Activated gamma-delta T cell treated with Interleukin-2 at 50 U/mL for 16 hours (primary cell): ENCODE results near the gene AK6.
"Not testable (repeated sequence)": the region's sequence is repeated elsewhere in the genome, so short reads cannot be mapped to it uniquely, and the experiment has no call there.

Experiments used
- DNase-seq: peaks from one replicate; pipeline ENCODE4 v3.0.0-alpha.2; 2020

AK6 gene

DNA sequence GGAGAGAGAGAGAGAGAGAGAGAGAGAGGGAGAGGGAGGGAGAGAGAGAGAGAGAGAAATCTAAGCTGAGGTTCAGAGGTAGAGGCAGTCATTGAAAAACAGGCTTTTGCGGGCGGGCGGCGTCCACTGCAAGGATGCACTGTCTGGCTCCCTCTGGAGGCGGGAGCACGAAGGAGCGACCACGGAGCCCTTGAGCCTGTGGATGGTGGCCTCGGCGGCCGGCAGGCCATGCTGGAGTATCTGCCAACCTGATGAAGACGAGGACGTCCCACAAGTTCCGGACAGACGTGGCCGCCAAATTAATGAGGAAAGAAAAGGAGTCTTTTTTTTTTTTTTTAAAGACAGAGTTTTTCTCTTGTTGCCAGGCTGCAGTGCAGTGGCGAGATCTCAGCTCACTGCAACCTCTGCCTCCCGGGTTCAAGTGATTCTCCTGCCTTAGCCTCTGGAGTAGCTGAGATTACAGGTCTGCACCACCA lies 34.5 kb downstream of the AK6 start:
- peak; percentile 70 for DNase-seq

DNA sequence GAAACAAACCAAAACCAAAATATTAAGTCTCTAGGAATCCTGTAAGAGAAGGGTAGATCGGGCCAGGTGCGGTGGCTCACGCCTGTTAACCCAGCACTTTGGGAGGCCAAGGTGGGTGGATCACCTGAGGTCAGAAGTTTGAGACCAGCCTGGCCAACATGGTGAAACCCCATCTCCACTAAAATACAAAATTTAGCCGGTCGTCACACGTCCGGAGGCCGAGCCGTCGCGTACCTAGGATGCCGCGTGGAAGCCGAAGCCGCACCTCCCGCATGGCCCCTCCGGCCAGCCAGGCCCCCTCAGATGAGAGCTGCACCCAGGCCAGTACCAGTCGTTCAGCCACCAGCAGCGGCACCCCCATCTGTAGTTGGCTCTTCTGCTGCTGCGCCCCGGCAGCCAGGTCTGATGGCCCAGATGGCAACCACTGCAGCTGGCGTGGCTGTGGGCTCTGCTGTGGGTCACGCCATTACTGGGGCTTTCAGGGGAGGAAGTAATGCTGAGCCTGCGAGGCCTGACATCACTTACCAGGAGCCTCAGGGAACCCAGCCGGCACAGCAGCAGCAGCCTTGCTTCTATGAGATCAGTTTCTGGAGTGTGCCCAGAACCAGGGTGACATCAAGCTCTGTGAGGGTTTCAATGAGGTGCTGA lies 35.5 kb downstream of the AK6 start:
- not testable (repeated sequence) for DNase-seq

DNA sequence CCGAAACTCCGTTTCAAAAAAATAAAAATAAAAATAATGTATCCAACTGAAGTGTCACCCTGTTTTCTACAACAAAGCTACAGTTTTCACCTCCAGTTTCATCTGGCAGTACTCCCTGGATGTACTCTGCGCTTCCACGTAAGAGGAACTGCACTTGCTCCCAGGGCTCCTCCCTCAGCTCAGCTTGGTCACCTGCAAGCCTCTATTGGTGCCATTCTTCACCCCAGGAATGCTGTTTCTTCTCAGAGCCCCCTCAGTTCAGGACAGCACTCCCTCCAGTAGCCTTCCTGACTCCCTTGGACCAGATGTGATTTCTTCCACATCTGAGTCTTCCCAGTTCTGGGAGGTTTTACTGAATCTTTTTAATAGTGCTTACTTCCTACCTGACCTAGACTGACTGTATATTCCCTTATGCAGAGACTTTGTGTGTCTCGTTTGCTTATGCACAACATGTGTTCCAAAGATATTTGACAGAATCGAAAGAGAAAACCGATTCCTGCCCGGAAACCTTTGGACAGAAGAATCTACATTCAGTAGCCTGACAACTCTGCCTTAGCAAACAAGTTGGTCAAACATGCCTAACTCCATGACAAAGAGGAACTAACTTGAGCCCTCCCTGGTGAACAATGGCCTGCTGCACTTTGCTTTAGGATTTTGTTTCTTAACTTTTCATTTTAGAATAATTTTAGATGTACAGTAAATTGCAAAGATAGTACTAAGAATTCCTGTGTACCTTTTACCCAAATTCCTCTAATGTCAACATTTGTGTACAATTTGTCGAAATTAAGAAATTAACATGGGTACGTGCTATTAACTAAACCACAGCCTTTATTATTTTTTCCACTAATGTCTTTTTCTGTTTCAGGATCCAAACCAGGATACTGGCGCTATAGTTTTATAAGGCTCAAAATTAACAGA lies 37.5 kb downstream of the AK6 start:
- DNase-seq, result no peak

DNA sequence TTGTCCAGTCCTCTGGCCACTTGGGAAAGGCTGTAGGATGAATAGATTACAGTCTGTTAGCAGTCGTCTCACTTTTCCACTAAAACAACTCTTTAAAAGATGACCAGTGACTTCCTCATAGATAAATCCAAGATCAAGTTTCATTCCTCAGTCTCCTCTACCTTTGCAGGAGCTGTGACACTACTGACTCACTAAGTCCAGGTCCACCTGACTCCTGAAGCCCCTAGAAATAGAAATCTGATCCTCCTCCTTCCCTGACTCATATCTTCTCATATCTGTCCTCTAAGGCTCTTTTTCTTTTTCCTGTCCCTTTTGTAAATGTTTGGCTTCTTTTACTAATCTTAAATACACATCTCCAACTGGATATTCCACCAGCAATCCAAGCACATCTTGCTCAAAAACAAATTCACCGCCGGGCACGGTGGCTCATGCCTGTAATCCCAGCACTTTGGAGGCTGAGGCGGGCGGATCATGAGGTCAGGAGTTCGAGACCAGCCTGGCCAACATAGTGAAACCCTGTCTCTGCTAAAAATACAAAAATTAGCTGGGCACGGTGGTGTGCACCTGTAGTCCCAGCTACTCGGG lies 39.3 kb downstream of the AK6 start:
- no peak for DNase-seq

DNA sequence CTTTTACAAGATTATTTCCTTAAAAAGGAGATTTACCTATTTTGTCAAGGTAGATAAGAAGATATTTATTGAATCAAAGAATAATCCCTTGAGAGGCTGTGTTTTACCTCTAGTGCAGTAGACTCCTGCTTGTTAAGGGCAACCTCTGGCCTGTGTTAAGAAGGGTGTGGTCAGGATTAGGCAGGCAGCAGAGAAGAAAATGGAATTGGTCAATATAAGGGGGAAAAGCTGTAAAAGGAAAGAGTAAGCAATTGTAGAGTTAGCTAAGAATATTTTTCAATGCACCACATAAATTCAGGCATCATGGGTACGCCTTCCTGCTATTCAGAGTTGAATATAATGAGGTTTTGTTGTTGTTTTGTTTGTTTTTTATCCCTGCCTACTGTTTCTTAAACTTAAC lies 43.0 kb downstream of the AK6 start:
- no peak for DNase-seq

DNA sequence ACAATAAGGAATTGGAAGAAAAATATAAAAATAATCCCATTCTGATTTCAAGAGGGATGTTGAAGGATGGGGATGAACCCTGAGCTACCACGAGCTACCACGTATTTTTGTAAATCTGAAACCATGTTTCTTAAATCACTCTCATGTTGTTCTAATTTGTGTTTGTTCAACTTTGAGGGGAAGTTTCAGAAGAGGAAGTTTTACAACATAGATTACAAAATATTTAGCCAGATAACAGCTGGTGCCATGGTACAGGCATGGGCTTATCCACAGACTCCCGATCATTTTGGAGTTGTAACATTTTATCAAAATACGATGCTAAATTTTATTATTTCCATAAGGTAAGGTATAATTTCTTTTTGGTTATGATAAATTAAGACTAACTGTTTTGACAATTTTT lies 51.9 kb downstream of the AK6 start:
- no peak for DNase-seq

DNA sequence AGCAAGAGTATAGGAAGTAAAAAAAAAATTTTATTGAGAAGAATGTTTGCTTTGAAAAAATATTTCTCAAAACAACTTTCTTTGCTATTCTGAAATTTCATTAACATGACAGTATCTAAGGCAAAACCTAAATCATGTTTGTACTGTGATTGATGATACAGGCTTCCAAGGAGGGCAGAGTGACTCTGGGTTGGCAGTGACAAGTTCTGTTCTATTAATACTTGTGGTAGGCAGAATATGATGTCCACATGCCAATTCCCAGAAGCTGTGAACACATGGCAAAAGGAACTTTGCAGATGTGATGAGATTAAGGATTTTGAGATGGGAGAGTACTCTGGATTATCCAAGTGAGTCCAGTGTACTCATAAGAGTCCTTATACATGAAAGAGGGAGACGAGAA lies 53.3 kb downstream of the AK6 start:
- no peak for DNase-seq

DNA sequence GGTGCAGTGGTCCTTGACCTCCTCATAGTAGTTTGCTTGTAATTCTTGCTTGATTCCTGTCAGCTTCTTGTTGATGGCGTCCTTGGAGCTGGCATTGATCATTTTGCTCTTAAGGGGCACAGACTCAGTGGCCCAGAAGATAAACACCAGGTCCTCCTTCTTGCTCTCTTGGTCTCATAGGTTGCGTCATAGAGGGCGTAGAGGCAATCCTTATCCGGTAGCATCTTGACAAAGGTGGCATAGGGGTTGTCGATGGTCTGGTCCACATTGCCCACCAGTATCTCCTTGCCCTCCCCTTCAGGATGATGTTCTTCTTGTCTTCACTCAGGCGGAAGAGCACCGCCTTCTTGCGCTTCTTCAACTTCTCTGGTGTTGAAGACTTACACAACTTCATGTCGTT lies 55.9 kb downstream of the AK6 start:
- DNase-seq, result no peak

DNA sequence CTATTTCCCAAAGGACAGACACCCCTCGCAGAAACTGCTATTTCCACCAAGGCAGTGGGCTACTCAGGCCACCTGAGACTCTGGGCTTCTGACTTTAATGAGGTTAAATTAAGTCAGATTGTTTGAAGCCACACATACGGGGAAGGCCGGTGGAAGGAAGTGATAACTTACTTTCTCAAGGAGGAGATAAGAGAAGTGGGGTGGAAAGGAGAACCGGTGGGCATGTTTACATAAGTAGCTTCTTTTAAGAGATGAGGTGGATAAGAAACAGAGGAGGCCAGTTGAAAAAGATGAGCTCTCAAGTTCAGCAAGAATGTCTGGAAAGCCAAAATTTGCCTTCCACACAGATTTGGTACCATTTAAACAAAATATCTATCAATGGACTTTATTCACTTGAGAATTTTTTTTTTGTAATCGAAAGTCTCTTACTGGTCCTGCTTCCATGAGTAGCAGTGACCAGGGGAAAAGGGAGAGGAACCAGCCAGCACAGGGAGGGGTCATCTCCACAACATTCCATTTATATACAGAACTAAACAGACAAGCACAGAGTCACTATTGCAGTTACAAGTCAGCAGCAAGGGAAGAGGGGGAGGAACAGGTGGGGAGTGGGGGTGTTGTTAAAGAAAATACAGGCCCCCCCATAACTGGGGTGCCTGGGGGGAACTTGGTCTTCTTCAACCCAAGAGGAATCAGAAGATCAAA lies 56.7 kb downstream of the AK6 start:
- DNase-seq, result no peak

DNA sequence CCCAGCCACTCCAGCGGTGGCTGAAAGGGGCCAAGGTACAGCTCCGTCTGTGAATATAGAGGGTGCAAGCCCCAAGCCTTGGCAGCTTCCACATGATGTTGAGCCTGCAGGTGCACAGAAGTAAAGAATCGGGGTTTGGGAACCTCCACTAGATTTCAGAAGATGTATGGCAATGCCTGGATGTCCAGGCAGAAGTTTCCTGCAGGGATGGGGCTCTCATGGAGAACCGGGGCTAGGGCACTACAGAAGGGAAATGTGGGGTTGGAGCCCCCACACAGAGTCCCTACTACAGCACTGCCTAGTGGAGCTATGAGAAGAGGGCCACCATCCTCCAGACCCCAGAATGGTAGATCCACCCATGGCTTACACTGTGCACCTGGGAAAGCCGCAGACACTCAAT lies 59.9 kb downstream of the AK6 start:
- DNase-seq, result no peak

DNA sequence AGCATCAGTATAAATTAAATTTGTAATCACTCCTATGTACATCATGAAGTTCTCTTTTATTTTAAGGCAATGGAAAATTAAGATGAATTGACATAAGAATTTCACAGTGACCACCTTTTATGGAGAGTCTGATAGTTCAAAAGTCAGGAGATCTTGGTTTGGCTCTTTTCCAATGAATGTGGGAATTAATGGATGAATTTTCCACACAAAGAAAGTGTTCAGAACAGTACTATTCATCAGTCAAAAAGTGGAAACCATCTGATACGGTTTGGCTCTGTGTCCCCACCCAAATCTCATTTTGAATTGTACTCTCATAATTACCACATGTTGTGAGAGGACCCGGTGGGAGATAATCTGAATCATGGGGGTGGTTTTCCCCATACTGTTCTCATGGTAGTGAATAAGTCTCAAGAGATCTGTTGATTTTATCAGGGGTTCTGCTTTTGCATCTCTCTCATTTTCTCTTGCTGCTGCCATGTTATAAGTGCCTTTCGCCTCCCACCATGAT lies 61.2 kb downstream of the AK6 start:
- DNase-seq, result no peak

DNA sequence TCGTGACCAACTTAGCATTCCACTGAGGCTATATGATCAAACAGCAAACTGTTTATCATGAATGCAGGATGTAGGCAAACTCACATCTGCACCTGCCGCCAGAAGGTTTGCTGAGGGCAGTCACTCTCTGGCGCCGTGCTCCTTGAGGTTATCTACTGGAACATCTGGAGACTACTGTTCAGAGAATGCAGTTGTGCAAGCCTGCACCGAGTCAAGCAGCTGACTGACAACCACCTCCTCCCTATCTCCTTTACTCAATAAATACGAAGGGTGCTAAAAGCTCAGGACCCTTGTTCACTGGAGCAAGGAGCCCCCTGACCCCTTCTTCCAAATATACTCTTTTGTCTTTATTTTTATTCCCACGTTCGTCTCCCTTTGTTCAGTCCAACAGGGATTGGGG lies 63.8 kb downstream of the AK6 start:
- no peak for DNase-seq
